ENCODE results near the gene ALOX12B.
"Not testable (repeated sequence)": the region's sequence is repeated elsewhere in the genome, so short reads cannot be mapped to it uniquely, and the experiment has no call there.

Gene ALOX12B

DNA sequence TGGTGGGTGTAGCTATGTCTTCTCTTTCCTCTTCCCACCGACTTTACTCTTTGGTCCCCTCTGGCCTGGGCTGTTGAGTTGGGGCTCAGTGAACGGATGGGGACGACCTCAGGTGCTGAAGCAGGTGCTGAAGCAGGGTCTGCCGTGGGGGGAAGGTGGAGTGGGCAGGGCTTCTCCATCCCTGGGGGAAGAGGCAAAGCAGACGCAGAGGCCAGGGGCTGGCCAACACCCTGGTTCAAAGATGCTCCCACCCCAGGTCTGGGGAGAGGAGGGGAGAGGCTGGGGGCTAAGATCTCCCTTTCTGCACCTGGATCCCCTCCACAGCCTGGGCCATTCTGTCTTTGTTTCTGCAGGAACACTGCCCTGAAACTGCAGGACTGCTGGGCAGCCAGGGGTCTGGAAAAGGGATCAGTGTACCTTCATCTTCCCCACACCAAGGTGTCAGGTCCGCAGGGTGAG, 22.9 kb downstream of the ALOX12B start:
- no peak for DNase-seq (ENCODE audit: low read depth)

DNA sequence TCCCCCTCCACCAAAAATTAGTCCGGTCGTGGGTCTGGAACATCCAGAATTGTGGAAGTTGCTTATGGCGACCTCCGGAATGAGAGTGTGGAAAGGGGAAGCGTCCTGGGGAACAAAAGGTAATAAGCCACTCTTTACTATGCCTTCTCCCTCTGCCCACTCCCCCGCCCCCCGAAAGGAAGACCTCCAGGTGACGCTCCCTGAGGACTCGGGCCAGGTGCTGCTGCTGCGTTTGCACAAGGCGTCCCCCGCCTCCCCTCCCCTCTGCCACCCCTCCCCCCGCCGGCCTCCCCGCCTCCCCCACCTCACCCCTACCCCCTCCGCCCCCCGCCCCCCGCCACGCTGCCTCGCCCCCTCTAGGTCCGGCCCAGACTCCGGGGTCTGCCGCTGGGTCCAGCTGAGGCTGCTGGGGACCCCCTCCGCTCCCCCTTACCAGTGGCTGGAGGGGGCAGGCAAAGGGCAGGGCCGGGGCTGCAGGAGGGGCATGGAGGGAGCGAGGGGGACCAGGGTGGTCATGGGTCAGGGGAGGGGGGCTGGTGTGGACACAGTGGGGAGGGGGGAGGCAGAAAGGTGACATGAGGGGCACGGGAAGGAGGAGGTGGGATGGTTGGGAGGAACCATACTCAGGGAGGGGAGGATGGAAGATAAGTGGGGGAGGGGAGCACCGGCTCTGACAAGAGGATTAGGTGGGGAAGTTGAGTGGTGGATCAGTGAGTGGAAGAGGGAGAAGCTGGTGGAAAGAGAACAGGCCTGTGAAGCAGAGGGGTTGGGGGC, 23.6 kb downstream of the ALOX12B start:
- DNase-seq (ENCODE audit: low read depth), result no peak

DNA sequence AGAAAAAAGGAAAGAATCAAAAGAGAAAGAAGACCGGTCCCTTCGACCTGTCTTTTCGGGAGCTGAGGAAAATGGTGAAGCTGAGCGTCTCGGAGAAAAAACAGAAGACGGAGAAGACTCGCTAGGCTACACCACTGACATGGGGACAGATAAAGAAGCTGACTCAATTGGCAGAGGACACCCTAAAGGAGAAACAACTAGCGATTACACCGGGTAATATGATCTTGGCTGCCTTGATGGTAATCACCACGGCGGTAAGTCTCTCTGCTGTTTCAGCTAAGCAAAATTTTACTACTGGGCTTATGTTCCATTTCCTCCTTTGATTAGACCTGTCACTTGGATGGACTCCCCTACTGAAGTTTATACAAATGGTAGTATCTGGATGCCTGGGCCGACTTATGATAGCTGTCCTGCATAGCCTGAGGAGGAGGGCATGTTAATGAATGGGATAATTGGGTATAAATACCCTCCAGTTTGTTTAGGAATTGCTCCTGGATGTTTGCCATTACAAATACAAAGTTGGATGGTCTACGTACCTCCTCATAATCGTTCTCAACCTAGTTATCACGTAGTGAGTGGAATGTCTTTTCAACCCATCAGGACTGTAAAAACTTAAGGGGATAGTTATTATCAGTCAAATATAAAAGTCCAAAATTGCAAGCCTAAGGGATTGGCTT, 24.6 kb downstream of the ALOX12B start:
- no peak for DNase-seq (ENCODE audit: low read depth)

DNA sequence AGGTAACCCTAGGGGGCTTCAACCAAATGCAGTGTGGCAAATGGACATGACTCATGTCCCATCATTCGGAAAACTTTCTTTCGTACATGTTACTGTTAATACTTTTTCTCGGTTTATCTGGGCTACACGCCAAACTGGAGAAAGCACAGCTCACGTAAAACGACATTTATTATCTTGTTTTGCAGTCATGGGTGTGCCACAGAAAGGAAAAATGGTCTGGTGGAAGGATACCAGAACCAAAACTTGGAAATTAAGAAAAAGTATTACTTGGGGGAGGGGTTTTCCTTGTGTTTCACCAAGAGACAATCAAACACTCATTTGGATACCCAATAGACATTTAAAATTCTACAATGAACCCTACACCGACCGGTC, 25.1 kb downstream of the ALOX12B start:
- DNase-seq (ENCODE audit: low read depth), result no peak

DNA sequence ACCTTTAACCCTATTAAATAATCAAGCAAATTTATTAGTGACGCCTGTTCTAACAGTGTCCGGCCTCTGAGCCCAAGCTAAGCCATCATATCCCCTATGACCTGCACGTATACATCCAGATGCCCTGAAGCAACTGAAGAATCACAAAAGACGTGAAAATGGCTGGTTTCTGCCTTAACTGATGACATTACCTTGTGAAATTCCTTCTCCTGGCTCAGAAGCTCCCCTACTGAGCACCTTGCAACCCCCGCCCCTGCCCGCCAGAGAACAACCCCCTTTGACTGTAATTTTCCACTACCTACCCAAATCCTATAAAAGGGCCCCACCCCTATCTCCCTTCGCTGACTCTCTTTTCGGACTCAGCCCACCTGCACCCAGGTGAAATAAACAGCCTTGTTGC, 25.7 kb downstream of the ALOX12B start:
- not testable (repeated sequence) for DNase-seq (ENCODE audit: low read depth)

DNA sequence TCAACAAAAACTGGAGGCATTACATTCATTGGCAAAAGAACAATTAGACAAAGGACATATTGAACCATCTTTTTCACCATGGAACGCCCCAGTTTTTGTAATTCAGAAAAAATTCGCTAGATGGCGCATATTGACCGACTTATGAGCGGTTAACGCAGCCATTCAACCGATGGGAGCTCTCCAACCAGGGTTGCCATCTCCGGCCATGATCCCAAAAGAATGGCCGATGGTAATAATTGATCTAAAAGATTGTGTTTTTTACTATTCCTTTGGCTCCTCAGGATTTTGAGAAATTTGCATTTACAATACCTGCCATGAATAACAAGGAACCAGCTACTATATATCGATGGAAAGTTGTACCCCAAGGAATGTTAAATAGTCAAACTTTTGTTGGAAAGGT, 27.2 kb downstream of the ALOX12B start:
- no peak for DNase-seq (ENCODE audit: low read depth)

DNA sequence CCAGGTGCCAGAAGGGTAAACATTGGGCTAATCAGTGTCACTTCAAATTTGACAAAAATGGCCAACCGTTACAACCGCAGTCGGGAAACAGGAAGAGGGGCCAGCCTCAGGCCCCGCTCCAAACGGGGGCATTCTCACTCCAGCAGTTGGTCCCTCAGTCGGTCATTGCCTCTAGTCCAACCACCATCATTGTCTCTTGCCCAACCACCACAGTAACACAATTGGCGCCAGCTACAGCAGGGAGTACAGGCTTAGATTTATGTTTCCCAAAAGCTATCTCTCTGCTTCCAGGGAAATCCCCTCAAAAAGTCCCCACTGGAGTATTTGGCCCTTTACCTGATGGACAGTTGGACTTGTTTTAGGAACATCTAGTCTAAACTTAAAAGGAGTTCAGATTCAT, 28.4 kb downstream of the ALOX12B start:
- DNase-seq (ENCODE audit: low read depth), result no peak

DNA sequence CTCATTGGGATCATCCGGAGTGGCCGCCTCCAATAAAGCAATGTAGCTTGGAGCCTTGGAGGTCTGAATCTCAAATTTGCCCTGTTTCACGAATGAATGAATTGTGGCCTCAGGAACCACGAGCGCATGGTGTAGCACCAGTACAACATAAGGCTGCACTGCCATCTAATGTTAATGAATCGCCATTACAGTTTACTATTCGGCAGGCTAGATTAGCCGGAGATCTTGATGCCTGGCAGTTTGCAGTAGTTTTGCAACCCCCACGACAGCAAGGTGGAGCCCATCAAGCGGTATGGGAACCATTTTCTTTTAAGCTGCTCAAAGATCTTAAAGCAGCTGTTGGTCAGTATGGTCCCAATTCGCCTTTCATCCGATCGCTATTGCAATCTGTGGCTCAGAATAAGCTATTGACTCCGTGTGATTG, 29.8 kb downstream of the ALOX12B start:
- DNase-seq (ENCODE audit: low read depth), result no peak

DNA sequence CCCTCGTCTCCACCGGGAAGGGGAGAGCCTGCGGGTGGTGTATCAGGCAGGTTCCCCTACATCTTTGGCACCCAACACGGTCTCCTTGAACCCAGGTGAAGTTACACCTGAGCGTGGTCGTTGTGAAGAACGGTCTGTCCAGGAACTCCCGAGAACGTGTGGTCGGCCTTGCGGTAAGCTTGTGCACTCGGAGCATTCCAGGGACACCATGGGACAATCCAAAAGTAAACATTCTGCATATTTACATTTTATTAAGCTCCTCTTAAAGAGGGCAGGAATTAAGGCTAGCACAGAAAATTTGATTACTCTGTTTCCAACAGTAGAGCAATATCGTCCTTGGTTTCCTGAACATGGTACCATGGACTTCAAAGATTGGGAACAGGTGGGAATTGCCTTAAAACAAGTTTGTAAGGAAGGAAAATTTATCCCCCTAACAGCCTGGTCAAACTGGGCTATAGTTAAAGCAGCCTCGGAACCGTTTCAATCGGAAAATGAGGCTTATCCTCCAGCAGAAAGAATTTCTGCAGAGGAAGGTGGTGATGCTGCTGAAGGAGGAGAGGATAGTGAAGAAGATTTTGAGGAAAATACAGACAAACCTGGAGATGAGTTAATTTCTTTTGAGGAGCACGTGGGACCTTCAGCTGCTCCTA, 30.4 kb downstream of the ALOX12B start:
- DNase-seq (ENCODE audit: low read depth), result no peak

DNA sequence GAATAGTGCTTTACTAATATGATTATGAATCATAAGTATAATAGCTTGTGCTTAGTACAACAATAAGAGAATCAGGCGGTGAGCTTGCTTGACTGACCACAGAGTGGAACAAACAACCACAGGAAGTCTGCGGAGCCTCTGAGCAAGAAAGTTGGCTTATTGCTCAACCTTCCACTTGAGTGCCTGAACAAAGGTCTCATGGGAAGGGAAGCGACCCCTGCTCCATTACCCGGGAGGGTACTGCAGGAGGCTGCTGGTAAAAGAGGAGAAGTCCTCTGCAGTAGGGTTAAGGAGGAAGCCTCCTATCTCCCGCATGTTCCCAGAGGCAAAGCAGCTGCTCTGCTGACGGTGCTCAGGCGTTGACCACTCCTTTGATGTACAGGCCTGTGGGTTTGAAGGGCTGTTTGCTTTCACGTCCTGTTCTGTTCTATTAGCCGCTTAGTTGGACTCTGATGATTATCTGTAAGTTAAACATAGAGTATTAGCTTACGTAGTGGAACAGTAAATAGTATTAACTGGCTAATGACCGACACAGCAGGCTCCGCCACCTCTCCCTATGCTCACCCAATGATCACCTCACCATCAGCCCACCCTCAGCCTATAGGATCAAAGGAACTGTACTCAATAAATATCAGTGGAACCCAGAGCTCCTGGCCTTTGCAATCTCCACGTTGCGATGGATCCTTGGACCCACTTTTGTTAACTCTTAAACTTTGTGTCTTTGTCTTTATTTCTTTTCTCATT, 31.1 kb downstream of the ALOX12B start:
- DNase-seq (ENCODE audit: low read depth), result no peak

DNA sequence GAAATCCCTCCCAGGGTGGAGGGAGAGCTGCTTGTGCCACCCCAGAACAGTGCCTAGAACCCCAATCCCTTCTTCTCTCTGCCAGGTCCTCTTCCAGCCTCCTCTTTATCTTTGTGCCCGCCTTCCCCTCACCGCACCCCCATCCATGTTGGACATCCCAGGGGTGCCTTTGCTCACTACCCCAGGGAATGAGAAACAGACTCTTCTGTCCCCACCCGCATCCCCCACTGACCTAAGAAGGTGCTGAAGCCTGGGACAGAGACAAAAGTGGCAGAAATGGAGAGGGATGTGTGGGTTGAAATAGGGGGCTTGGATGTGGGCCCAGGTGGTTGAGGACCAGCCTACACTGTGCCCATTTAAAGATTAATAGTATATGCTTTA, 31.7 kb downstream of the ALOX12B start:
- DNase-seq (ENCODE audit: low read depth), result no peak

DNA sequence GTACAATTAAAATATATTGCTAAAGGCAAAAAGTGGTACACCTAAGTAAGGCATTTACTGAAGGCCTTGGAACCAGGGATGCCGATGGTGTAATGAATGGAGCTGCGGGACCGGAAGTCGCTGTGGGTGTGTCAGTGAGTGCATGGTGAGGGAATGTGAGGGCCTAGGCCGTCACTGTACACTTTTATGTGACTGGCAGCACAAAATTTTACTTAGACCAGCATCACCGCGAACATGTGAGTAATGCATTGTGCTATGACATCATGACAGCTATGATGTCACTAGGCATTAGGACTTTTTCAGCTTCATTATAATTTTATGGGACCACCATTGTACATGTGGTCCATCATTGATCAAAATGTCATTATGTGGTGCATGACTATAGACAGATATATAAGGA, 33.9 kb downstream of the ALOX12B start:
- no peak for DNase-seq (ENCODE audit: low read depth)

DNA sequence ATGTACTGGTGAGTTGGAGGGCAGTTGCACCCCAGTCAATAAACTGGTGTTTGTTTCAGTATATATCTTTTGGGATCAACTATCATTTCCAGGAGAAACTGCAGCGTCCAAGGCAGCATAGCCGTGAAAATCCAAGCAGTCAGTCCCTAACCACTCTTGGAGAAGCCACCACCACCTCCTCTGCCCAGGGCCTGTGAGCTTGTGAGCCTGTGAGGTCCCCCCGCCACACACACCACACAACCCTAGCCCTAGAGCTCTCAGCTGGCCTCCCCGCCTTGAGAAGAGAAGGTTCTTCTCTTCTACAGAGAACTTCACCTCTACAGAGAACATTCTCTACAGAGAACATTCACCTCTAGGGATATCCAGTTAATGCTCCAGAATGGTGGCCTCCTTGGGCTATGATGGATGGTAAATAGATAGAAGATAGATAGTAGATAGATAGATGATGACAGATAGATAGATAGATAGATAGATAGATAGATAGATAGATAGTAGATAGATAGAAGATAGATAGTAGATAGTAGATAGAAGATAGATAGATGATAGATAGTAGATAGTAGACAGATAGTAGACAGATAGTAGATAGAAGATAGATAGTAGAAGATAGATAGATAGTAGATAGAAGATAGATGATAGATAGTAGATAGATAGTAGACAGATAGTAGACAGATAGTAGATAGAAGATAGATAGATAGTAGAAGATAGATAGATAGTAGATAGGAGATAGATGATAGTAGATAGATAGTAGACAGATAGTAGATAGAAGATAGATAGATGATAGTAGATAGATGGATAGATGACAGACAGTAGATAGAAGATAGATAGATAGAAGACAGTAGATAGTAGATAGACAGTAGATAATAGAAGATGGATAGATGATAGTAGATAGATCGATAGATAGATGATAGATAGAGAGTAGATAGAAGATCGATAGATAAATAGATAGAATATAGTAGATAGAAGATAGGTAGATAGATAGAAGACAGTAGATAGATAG, 35.0 kb downstream of the ALOX12B start:
- no peak for DNase-seq (ENCODE audit: low read depth)

DNA sequence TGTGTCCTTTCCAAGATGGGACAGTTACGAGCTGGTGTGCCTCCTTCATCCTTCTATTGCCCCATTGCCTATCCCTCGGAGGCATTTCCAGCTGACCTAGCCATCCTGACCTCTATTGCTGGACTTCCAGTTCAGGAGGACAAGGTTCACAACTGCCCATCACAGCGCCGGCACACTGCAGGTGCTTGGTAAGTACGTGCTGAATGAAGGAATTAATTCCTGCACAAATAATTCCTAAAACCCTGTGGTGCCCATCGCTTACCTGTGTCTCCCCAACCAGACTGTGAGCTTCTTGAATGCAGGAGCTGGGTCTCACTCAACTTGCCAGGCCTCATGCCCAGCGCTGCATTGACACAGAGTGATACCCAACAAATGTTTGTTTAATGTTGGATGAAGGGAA, 35.7 kb downstream of the ALOX12B start:
- DNase-seq (ENCODE audit: low read depth), result no peak

DNA sequence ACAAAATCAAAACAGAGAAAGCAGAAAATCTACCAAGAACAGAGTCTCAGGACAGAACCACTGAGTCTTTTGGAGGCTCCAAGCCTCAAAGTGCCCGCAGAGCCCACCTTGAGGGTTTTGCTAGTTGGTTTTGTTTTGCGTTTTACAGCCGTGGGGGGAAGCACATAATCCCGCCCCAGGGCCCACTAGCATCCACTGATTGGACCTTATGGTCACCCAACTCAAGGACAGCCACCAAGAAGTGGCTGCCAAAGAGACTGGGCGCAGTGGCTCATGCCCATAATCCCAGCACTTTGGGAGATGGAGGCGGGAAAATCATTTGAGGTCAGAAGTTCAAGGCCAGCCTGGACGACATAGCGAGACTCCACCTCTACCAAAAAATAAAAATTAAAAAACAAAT, 38.8 kb downstream of the ALOX12B start:
- no peak for DNase-seq (ENCODE audit: low read depth)

DNA sequence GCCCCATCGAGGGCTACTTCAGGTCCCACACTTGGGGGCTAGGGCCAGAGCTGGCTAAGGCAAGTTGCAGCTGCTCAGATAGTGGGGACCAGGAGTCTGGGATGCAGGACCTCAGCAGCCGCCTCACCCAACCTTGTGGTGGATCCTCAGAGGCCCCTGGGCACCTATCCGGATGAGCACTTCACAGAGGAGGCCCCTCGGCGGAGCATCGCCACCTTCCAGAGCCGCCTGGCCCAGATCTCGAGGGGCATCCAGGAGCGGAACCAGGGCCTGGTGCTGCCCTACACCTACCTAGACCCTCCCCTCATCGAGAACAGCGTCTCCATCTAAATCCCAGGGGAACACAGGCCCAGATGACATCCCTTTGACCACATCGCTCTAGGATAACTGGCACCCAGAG, 39.3 kb downstream of the ALOX12B start:
- no peak for DNase-seq (ENCODE audit: low read depth)

DNA sequence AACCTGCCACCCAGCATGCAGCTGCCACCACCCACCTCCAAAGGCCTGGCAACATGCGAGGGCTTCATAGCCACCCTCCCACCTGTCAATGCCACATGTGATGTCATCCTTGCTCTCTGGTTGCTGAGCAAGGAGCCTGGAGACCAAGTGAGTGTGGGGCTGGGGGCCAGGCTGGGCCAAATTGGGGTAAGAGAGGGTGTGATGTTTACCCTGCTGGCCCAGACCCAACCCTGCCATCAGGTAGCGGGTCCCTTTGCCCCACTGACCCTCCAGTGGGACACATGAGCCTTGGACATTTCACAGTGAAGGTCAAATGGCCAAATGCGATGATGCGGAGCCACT, 39.8 kb downstream of the ALOX12B start:
- DNase-seq (ENCODE audit: low read depth), result no peak

DNA sequence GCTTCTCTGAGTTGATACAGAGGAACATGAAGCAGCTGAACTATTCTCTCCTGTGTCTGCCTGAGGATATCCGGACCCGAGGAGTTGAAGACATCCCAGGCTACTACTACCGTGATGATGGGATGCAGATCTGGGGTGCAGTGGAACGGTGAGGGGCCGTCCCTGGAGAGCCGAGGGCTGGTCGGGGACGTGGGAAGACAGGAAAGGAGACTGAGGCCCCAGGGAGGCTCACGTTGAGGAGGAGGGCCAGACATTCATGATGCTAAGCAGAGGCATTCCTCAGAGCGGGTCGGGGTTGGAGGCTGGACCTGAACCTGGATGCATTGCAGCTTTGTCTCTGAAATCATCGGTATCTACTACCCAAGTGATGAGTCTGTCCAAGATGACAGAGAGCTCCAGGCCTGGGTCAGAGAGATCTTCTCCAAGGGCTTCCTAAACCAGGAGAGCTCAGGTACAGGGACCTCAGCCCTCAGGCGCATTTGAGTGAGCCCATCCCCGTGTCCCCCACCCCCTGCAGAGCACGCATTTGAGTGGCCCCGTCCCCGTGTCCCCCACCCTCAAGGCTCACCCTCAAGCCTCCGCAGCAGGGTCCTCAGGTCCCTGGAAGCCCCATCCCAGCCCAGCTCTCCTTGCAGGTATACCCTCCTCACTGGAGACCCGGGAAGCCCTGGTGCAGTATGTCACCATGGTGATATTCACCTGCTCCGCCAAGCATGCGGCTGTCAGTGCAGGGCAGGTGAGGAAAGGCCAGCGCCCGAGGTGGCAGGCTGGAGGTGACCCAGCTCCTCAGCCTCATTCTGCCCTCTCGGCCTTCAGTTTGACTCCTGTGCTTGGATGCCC, 40.4 kb downstream of the ALOX12B start:
- DNase-seq (ENCODE audit: low read depth), result no peak

DNA sequence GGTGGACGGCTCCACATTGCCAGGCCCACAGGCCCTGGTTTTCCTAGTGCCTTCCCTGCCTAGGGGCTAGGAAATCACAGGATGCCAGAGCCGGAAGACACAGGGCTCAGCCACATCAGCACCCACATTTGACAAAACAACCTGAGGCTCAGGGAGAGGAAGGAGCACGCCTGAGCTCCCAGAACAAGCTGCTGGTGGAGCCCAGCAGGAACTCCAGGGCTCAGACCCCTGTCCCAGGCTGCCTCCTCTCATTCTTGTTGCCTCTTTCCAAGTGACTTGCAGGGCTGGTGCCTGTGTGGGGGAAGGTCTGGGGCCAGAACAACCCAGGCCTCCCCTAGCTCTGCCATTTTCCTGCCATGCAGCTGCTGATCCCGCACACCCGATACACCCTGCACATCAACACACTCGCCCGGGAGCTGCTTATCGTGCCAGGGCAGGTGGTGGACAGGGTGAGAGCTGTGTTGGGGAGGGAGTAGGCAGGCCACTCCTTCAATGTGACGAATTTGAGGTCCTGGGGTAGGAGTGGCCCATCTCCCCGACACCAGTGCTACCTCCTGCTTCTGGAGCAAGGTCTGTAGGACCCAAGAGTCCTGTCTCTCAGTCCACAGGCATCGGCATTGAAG, 41.1 kb downstream of the ALOX12B start:
- no peak for DNase-seq (ENCODE audit: low read depth)

Data from activated T-helper 9 cell treated with anti-CD3 and anti-CD28 coated beads, Interleukin-2, amount 50 U/mL, for 16 hours (primary cell).